Activated T-helper 17 cell treated with anti-CD3 and anti-CD28 coated beads, Interleukin-2, amount 50 U/mL, for 72 hours (primary cell): ENCODE measurements around the gene NCAM1. TPM values are rescaled to one million over a fixed set of nuclear protein-coding genes. Genes with fewer than 3 reads are reported as not detected.
"Not testable (repeated sequence)": the region's sequence is repeated elsewhere in the genome, so short reads cannot be mapped to it uniquely, and the experiment has no call there.

ENCODE experiments used
- ATAC-seq: fragments of 150-1000 bp; cut with Tn5 transposase; replicated peaks from 2 replicates; pipeline ENCODE4 v1.10.0; 2021; ENCODE audit warnings: mild to moderate bottlenecking, moderate library complexity
- H3K27ac Mint-ChIP-seq: one replicate; pipeline ENCODE4 v1.8.0; 2022; ENCODE audit warnings: mixed read lengths
- H3K27me3 Mint-ChIP-seq: one replicate; pipeline ENCODE4 v1.8.0; 2022; ENCODE audit warnings: mixed read lengths
- H3K36me3 Mint-ChIP-seq: one replicate; pipeline ENCODE4 v1.8.0; 2022; ENCODE audit warnings: low read depth, mild to moderate bottlenecking, mixed read lengths
- H3K4me1 Mint-ChIP-seq: one replicate; pipeline ENCODE4 v1.8.0; 2022; ENCODE audit warnings: mixed read lengths
- H3K4me3 Mint-ChIP-seq: one replicate; pipeline ENCODE4 v1.8.0; 2022; ENCODE audit warnings: mild to moderate bottlenecking, mixed read lengths
- H3K9me3 Mint-ChIP-seq: one replicate; pipeline ENCODE4 v1.8.0; 2022; ENCODE audit warnings: mixed read lengths
- total RNA-seq, 2 donors: library from RNA; stranded (reverse); gene quantifications; one replicate each; pipeline ENCODE4 v1.2.3, GENCODE V29; 2022

The NCAM1 gene
- total RNA-seq, 2 donors from 2014 or later, result not detected

GRCh38 chr11:113281052-113281725 lies 320.0 kb downstream of the NCAM1 start:
- Mint-ChIP-seq H3K4me1 (no peaks in the 10 kb centered on the region), H3K9me3 (no peaks in the 10 kb centered on the region), H3K27me3 (no peaks in the 10 kb centered on the region), H3K27ac (no peak overlapping the region), H3K4me3 (no peak overlapping the region), H3K36me3 (no peaks in the 10 kb centered on the region)
- peak; percentile 34 for ATAC-seq

GRCh38 chr11:113282898-113283437 lies 321.7 kb downstream of the NCAM1 start:
- Mint-ChIP-seq H3K9me3 (no peaks in the 10 kb centered on the region), H3K27ac (no peak overlapping the region), H3K4me1 (no peaks in the 10 kb centered on the region), H3K27me3 (no peaks in the 10 kb centered on the region), H3K4me3 (no peak overlapping the region), H3K36me3 (no peaks in the 10 kb centered on the region)
- ATAC-seq, result no peak

- Mint-ChIP-seq H3K27ac (no peak overlapping the region), H3K4me1 (no peaks in the 10 kb centered on the region), H3K27me3 (no peaks in the 10 kb centered on the region), H3K4me3 (no peak overlapping the region), H3K9me3 (no peaks in the 10 kb centered on the region), H3K36me3 (no peaks in the 10 kb centered on the region)
- ATAC-seq, result no peak
Measured at GRCh38 chr11:113283881-113284280, 322.7 kb downstream of the NCAM1 start.

- H3K9me3 Mint-ChIP-seq, result no peaks in the 10 kb centered on the region
- no peaks in the 10 kb centered on the region for H3K4me1 Mint-ChIP-seq
- no peak overlapping the region for H3K27ac Mint-ChIP-seq
- H3K27me3 Mint-ChIP-seq, result no peaks in the 10 kb centered on the region
- H3K36me3 Mint-ChIP-seq, result no peaks in the 10 kb centered on the region
- H3K4me3 Mint-ChIP-seq, result no peak overlapping the region
- no peak for ATAC-seq
Measured at GRCh38 chr11:113286009-113286408, 324.8 kb downstream of the NCAM1 start.

- Mint-ChIP-seq H3K27me3 (no peaks in the 10 kb centered on the region), H3K9me3 (no peaks in the 10 kb centered on the region), H3K4me3 (no peak overlapping the region), H3K27ac (no peak overlapping the region), H3K4me1 (no peaks in the 10 kb centered on the region), H3K36me3 (no peaks in the 10 kb centered on the region)
- no peak for ATAC-seq
Measured at GRCh38 chr11:113286509-113287497, 325.6 kb downstream of the NCAM1 start.

GRCh38 chr11:113287801-113288200 lies 326.6 kb downstream of the NCAM1 start:
- ATAC-seq, result no peak
- no peak overlapping the region for H3K27ac Mint-ChIP-seq
- no peaks in the 10 kb centered on the region for H3K4me1 Mint-ChIP-seq
- no peaks in the 10 kb centered on the region for H3K36me3 Mint-ChIP-seq
- peaks cover 3% of the 10 kb centered on the region for H3K27me3 Mint-ChIP-seq
- H3K4me3 Mint-ChIP-seq, result no peak overlapping the region
- H3K9me3 Mint-ChIP-seq, result no peaks in the 10 kb centered on the region

- Mint-ChIP-seq H3K4me1 (no peaks in the 10 kb centered on the region), H3K27ac (no peak overlapping the region), H3K36me3 (no peaks in the 10 kb centered on the region), H3K9me3 (no peaks in the 10 kb centered on the region), H3K4me3 (no peak overlapping the region), H3K27me3 (peaks cover 4% of the 10 kb centered on the region)
- ATAC-seq, result no peak
Measured at GRCh38 chr11:113288286-113288863, 327.2 kb downstream of the NCAM1 start.

- Mint-ChIP-seq H3K9me3 (no peaks in the 10 kb centered on the region), H3K36me3 (no peaks in the 10 kb centered on the region), H3K27ac (no peak overlapping the region), H3K4me3 (no peak overlapping the region), H3K27me3 (peaks cover 12% of the 10 kb centered on the region), H3K4me1 (no peaks in the 10 kb centered on the region)
- peak; percentile 93 for ATAC-seq
Measured at GRCh38 chr11:113289431-113290187, 328.4 kb downstream of the NCAM1 start.

- ATAC-seq, result no peak
- Mint-ChIP-seq H3K4me3 (no peak overlapping the region), H3K36me3 (no peaks in the 10 kb centered on the region), H3K9me3 (no peaks in the 10 kb centered on the region), H3K27me3 (peaks cover 20% of the 10 kb centered on the region), H3K4me1 (no peaks in the 10 kb centered on the region), H3K27ac (no peak overlapping the region)
Measured at GRCh38 chr11:113293936-113294335, 332.7 kb downstream of the NCAM1 start.

GRCh38 chr11:113295993-113296392 lies 334.8 kb downstream of the NCAM1 start:
- Mint-ChIP-seq H3K4me3 (no peak overlapping the region), H3K27ac (no peak overlapping the region), H3K9me3 (no peaks in the 10 kb centered on the region), H3K27me3 (peaks cover 28% of the 10 kb centered on the region), H3K4me1 (no peaks in the 10 kb centered on the region), H3K36me3 (no peaks in the 10 kb centered on the region)
- no peak for ATAC-seq

GRCh38 chr11:113296447-113297205 lies 335.4 kb downstream of the NCAM1 start:
- Mint-ChIP-seq H3K9me3 (no peaks in the 10 kb centered on the region), H3K4me1 (no peaks in the 10 kb centered on the region), H3K36me3 (no peaks in the 10 kb centered on the region), H3K27ac (no peak overlapping the region), H3K27me3 (peaks cover 31% of the 10 kb centered on the region), H3K4me3 (no peak overlapping the region)
- ATAC-seq, result no peak

GRCh38 chr11:113298496-113298895 lies 337.3 kb downstream of the NCAM1 start:
- H3K4me1 Mint-ChIP-seq, H3K36me3 Mint-ChIP-seq, H3K27ac Mint-ChIP-seq, H3K9me3 Mint-ChIP-seq, ATAC-seq, H3K4me3 Mint-ChIP-seq: not testable (repeated sequence)
- H3K27me3 Mint-ChIP-seq, result peaks cover 30% of the 10 kb centered on the region

- no peak overlapping the region for H3K27ac Mint-ChIP-seq
- H3K27me3 Mint-ChIP-seq, result peaks cover 12% of the 10 kb centered on the region
- no peak for ATAC-seq
- no peaks in the 10 kb centered on the region for H3K36me3 Mint-ChIP-seq
- no peaks in the 10 kb centered on the region for H3K9me3 Mint-ChIP-seq
- H3K4me3 Mint-ChIP-seq, result no peak overlapping the region
- no peaks in the 10 kb centered on the region for H3K4me1 Mint-ChIP-seq
Measured at GRCh38 chr11:113304916-113305315, 343.7 kb downstream of the NCAM1 start.
